NCI-H82 (cell line): ENCODE results near the gene DENND2A.
"Not testable (repeated sequence)": the region's sequence is repeated elsewhere in the genome, so short reads cannot be mapped to it uniquely, and the experiment has no call there.

Source experiments
- DNase-seq: peaks from one replicate; lab custom pipeline; 2025; lab: John Stamatoyannopoulos, UW

DENND2A gene

GRCh38 chr7:140646931-140647647, 6.5 kb upstream of the DENND2A start:
- peak; percentile 93 for DNase-seq

- DNase-seq, result peak; percentile 36
Observed at GRCh38 chr7:140645166-140645900, 4.7 kb upstream of the DENND2A start.

- not testable (repeated sequence) for DNase-seq
Observed at GRCh38 chr7:140644761-140645160, 4.1 kb upstream of the DENND2A start.

GRCh38 chr7:140643416-140643815, 2.8 kb upstream of the DENND2A start:
- no peak for DNase-seq

GRCh38 chr7:140641524-140642195, 1.0 kb upstream of the DENND2A start:
- peak; percentile 49 for DNase-seq

DNA sequence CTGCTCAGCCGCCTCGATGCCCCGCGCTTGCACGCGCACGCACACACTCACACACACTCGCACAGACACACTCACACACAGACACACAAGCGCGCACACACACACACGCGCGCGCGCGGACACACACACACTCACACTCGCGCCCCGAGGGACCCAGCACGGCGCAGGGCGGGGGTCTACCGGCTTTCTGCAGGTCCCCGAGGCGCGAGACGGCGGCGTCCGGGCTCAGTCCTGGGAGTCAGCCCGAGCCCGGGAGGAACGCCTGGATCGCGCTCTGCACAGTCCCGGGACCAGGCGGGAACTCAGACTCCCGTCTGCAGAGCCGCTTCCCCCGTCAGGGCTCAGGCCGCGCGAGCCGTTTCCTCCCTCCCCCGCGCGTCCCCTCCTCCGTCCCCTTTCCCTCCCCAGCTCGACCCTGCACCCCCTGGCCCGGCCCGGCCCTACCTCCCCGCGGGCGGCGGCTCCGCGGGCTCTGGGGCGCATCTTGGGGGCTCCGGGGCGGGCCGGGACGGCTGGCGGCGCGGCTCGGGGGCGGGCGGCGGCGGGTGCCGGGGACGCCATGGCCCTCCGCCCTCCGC, 464 bp downstream of the DENND2A start:
- peak; percentile 61 for DNase-seq

DNA sequence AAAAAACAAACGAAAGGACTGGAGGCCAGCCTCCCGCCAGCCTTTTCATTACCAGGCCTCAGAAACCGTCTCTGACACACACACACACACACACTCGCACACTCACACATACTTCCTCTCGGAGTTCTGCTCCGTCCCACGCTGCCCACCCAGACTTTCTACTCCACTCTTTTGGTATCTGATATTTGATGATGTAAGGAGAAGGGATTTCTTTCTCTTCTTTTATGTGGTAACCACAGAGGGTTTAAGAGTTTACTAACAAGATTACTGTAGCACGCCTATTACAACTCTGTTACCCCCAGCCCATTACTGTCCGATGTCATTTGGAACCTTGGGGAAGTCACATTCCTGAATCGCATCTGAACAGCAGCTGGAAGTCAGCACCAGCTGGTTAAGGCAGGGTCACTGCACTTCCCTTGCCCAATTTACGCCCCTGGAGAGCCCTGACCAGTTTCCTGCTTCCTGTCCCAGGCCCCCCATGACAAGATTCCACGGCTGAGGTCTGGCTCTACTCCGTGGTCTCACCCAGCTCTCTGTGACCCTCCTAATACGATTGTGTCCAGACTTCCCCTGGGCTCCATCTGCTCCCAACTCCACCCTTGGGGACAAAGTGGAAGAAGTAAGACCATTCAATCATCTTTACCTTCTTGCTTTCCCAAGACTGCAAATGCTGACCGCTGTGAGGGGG, 1.1 kb downstream of the DENND2A start:
- peak; percentile 72 for DNase-seq

DNA sequence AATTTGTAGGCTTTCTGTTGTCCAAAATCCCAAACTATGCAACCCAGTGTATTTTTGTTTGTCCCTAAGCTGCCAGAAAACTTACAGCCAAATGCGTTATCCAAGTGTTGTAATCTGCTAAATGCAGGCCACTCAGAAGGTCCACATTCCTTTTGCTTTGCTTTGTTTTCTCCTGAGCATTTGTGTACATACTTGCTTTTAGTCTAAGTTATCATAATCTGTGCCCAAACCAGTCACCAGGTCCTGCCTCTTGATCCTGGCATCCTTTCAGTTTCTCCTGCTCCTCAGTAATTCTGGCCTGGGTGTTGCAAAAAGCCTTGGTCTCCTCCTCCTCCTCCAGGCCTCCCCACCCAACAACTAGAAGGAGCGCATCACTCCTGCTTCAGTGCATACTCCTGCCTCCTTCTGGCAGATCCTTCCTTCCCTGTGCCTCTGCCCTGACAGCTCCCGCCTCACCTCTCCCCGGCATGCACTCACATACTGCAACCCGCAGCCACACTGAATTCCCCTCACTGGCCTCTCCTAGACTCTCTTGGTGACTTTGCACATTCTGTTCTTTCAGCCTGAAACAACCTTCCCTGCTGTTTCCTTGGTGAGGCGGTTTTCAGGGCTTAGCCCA, 2.3 kb downstream of the DENND2A start:
- DNase-seq, result peak; percentile 32

- no peak for DNase-seq
Observed at GRCh38 chr7:140637400-140637799, 3.2 kb downstream of the DENND2A start.

- no peak for DNase-seq
Observed at GRCh38 chr7:140635816-140636215, 4.8 kb downstream of the DENND2A start.

GRCh38 chr7:140635345-140635744, 5.3 kb downstream of the DENND2A start:
- no peak for DNase-seq

DNA sequence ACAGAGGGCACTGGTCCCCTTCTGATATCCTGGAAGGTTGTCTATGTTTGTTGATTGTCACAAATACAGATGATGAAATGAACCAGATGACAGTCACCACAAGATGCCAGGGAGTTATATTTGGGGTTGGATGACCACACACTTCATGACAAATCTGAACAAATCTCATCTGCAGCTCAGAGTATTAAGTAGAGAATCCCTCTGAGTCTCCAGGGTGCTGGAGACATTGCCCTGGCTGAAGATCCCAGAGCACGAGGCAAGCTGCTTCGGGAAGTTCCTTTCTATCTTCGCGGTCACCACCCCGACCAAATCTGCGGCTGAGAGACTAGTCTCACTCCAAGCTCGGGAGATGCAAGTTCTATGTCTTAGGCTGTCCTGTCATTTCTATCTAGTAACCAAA, 9.0 kb downstream of the DENND2A start:
- no peak for DNase-seq

GRCh38 chr7:140631021-140631420, 9.6 kb downstream of the DENND2A start:
- no peak for DNase-seq

DNA sequence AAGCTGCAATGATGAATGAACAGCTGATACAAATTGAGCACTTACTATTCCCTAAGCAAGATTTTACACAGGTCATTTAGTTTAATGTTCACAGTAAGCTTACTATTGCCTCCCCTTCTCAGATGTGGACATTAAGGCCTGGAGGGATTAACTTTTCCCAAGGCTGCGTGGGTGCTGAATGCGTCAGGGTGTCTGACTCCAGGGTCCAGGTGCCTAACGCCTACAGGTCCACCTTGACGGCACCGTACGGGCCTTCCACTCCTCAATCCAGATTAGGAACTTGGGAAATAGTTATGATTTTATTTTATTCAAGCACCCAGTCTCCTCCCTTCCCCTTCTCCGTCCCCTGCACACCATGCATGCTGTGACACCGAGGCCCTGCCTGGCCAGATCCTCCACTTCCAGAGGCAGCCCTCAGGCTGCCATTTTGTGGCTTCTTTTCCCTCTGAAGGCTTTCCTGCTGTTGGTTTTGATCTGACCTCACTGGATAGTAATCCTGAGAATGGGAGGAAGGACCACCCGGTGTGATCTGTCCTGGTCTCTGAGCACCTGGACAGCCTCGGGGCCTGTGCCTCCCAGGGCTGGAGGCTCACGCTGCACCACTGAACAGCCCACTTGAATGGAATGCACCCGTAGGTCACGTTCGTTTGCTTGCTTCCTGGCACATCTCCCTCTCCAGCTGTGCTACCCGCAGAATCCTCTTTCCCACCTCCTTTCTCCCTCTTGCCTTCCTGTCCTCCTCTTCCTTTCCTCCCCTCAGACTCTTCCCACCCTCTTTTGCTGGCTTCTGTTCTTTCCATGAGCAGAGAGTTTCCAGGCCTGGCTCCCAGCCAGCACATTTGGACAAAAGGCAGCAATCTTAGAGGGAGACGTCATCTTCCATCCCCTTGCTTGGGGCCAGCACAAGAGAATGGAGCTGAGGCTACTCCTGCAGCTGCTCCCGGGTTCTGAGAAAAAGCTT, 14.4 kb downstream of the DENND2A start:
- peak; percentile 43 for DNase-seq

GRCh38 chr7:140625192-140625558, 15.4 kb downstream of the DENND2A start:
- not testable (repeated sequence) for DNase-seq

DNA sequence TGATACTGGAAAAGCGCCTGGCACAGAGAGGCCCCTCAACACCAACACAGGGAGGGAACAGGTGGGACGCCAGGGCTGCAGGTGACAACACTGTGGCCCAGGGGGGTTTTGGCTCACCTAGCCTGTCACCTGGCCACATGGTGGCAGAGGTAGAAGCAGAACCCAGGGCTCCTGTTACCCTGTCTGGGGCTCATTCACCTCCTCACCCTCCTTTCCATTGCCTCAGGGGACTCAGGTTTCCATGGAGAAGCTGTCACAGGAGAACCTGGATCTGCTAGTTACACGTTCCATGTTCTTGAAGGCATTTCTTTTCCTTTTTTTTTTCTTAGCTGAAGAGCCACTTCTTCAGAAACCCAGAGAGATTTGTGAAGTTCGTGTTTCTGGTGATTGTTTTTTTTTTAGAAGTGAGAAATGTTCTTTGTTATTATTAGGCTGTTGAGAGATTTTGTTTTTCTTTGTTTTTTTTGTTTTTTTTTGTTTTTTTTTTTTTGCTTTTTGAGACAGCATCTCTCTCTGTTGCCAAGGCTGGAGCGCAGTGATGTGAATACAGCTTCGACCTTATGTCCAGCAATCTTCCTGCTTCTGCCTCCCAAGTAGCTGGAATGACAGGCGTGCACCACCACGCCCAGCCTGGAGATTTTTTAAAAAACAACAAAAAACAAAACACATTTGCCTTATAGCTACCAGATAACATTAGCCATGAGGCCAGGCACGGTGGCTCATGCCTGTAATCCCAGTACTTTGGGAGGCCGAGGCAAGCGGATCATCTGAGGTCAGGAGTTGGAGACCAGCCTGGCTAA, 16.0 kb downstream of the DENND2A start:
- DNase-seq, result no peak

DNA sequence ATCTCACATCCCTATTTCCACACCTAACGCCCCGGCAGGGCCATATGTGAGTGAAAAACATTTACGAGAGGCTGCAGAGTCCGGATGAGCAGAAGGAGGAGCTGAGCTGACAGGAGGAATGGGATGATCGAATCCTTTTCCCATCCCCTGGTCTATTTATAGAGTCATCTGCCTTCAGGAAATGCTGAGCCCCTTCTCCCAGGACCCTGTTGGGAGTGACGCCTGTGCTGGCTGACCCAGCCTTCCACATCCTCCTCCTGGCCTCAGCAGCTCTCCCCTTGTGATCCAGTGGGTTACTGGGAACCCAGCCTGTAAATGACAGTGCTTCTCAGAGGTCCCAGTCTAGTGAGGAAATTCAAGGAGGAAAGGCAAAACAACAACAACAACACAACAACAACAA, 16.6 kb downstream of the DENND2A start:
- DNase-seq, result peak; percentile 18

- DNase-seq, result no peak
Observed at GRCh38 chr7:140621401-140622021, 19.1 kb downstream of the DENND2A start.

- not testable (repeated sequence) for DNase-seq
Observed at GRCh38 chr7:140619915-140620510, 20.6 kb downstream of the DENND2A start.
